HEK293 (cell line): Measurements from ENCODE around the gene TMED7.

ENCODE experiments used
- CTCF ChIA-PET: fragments of 350-600 bp; formaldehyde crosslinking; extraction: SDS; loops from one replicate; lab custom pipeline; 2021; ENCODE audit warnings: antibody characterized with exemption; lab: Yijun Ruan, JAX
- POLR2A ChIA-PET: fragments of 300-600 bp; formaldehyde crosslinking; extraction: SDS; loops from one replicate; lab custom pipeline; 2020; ENCODE audit warnings: antibody characterized with exemption, inconsistent platforms; lab: Yijun Ruan, JAX
- H3K27ac ChIP-seq: fragments of 200-500 bp; sonication (Bioruptor generic); 2 replicates; pipeline ENCODE4 v1.5.1; 2014; ENCODE audit warnings: low read depth, low read length, control low read depth, inconsistent platforms; ENCODE audit errors: extremely low read depth
- H3K36me3 ChIP-seq, 2 experiments: fragments of 200-500 bp in 1 of 2; sonication (Bioruptor generic) in 1 of 2; 1 replicate in 1 of 2; 2 replicates in 1 of 2; pipeline ENCODE4 v1.5.1; 2014 to 2017; ENCODE audit warnings: inconsistent platforms in 2 of 2, low read length in 2 of 2; ENCODE audit not compliant: control insufficient read depth in 2 of 2, insufficient read depth in 1 of 2
- H3K4me1 ChIP-seq: fragments of 200-500 bp; sonication (Bioruptor generic); 2 replicates; pipeline ENCODE4 v1.5.1; 2014; ENCODE audit warnings: mild to moderate bottlenecking, low read length, inconsistent platforms; ENCODE audit not compliant: control insufficient read depth, insufficient read depth
- H3K4me3 ChIP-seq: 2 replicates; pipeline ENCODE4 v1.5.1; 2011; ENCODE audit warnings: low read depth, mild to moderate bottlenecking, control low read depth, low read length, moderate library complexity
- H3K9me3 ChIP-seq: fragments of 200-500 bp; sonication (Bioruptor generic); 2 replicates; pipeline ENCODE4 v1.5.1; 2014; ENCODE audit warnings: low read depth, low read length, inconsistent platforms; ENCODE audit not compliant: control insufficient read depth, insufficient read depth
- EGR2 ChIP-seq: fragments of 450-650 bp; formaldehyde crosslinking; IDR thresholded peaks from 2 replicates; pipeline ENCODE4 v1.5.1; 2016; ENCODE audit warnings: low read depth, missing biosample characterization, missing genetic modification characterization
- GFI1B ChIP-seq: fragments of 450-650 bp; formaldehyde crosslinking; IDR thresholded peaks from 2 replicates; pipeline ENCODE4 v1.5.1; 2016; ENCODE audit warnings: missing biosample characterization, missing genetic modification characterization
- KLF10 ChIP-seq: fragments of 450-650 bp; IDR thresholded peaks from 2 replicates; pipeline ENCODE4 v1.5.1; 2018; ENCODE audit warnings: missing biosample characterization, mild to moderate bottlenecking, missing genetic modification characterization
- REST ChIP-seq: fragments of 450-650 bp; formaldehyde crosslinking; IDR thresholded peaks from 2 replicates; pipeline ENCODE4 v1.5.1; 2016; ENCODE audit warnings: missing biosample characterization, missing genetic modification characterization
- TRIM28 ChIP-seq: IDR thresholded peaks from 2 replicates; pipeline ENCODE4 v1.6.1; 2011; ENCODE audit warnings: low read length, control low read depth, borderline replicate concordance
- TSHZ1 ChIP-seq: fragments of 450-650 bp; formaldehyde crosslinking; IDR thresholded peaks from 2 replicates; pipeline ENCODE4 v1.5.1; 2016; ENCODE audit warnings: missing biosample characterization, missing genetic modification characterization, borderline replicate concordance
- ZFP3 ChIP-seq: fragments of 450-650 bp; formaldehyde crosslinking; IDR thresholded peaks from 2 replicates; pipeline ENCODE4 v1.5.1; 2016; ENCODE audit warnings: low read depth, missing biosample characterization, missing genetic modification characterization
- ZFP69B ChIP-seq: fragments of 450-650 bp; formaldehyde crosslinking; IDR thresholded peaks from 2 replicates; pipeline ENCODE4 v1.5.1; 2016; ENCODE audit warnings: missing biosample characterization, missing genetic modification characterization
- ZNF133 ChIP-seq: fragments of 450-650 bp; formaldehyde crosslinking; IDR thresholded peaks from 2 replicates; pipeline ENCODE4 v1.5.1; 2016; ENCODE audit warnings: missing biosample characterization, missing genetic modification characterization
- ZNF223 ChIP-seq: fragments of 450-650 bp; formaldehyde crosslinking; IDR thresholded peaks from 2 replicates; pipeline ENCODE4 v1.5.1; 2016; ENCODE audit warnings: missing biosample characterization, missing genetic modification characterization
- ZNF324 ChIP-seq: fragments of 450-650 bp; formaldehyde crosslinking; IDR thresholded peaks from 2 replicates; pipeline ENCODE4 v1.5.1; 2016; ENCODE audit warnings: missing biosample characterization, missing genetic modification characterization
- ZNF37A ChIP-seq: fragments of 450-650 bp; IDR thresholded peaks from 2 replicates; pipeline ENCODE4 v1.5.1; 2018; ENCODE audit warnings: missing biosample characterization, missing genetic modification characterization
- ZNF518A ChIP-seq: fragments of 450-650 bp; formaldehyde crosslinking; conservative IDR thresholded peaks from 2 replicates; pipeline ENCODE4 v1.5.1; 2016; ENCODE audit warnings: low read depth, missing biosample characterization, missing genetic modification characterization
- ZNF521 ChIP-seq: fragments of 450-650 bp; formaldehyde crosslinking; IDR thresholded peaks from 2 replicates; pipeline ENCODE4 v1.5.1; 2017; ENCODE audit warnings: missing biosample characterization, mild to moderate bottlenecking, missing genetic modification characterization
- ZNF558 ChIP-seq: fragments of 450-650 bp; formaldehyde crosslinking; IDR thresholded peaks from 2 replicates; pipeline ENCODE4 v1.5.1; 2016; ENCODE audit warnings: missing biosample characterization, missing genetic modification characterization
- ZNF571 ChIP-seq: fragments of 450-650 bp; formaldehyde crosslinking; IDR thresholded peaks from 2 replicates; pipeline ENCODE4 v1.5.0; 2017; ENCODE audit warnings: missing biosample characterization, missing genetic modification characterization
- ZNF600 ChIP-seq: fragments of 450-650 bp; formaldehyde crosslinking; IDR thresholded peaks from 2 replicates; pipeline ENCODE4 v1.5.1; 2016; ENCODE audit warnings: missing biosample characterization, missing genetic modification characterization
- ZNF830 ChIP-seq: fragments of 450-650 bp; IDR thresholded peaks from 2 replicates; pipeline ENCODE4 v1.5.0; 2018; ENCODE audit warnings: missing biosample characterization, missing genetic modification characterization, low read depth, mild to moderate bottlenecking, moderate library complexity
- TF ChIP-seq, protein P1 (sequence below): fragments of 450-650 bp; formaldehyde crosslinking; IDR thresholded peaks from 2 replicates; pipeline ENCODE4 v1.5.1; 2016; ENCODE audit warnings: missing biosample characterization, missing genetic modification characterization

TMED7 gene

DNA sequence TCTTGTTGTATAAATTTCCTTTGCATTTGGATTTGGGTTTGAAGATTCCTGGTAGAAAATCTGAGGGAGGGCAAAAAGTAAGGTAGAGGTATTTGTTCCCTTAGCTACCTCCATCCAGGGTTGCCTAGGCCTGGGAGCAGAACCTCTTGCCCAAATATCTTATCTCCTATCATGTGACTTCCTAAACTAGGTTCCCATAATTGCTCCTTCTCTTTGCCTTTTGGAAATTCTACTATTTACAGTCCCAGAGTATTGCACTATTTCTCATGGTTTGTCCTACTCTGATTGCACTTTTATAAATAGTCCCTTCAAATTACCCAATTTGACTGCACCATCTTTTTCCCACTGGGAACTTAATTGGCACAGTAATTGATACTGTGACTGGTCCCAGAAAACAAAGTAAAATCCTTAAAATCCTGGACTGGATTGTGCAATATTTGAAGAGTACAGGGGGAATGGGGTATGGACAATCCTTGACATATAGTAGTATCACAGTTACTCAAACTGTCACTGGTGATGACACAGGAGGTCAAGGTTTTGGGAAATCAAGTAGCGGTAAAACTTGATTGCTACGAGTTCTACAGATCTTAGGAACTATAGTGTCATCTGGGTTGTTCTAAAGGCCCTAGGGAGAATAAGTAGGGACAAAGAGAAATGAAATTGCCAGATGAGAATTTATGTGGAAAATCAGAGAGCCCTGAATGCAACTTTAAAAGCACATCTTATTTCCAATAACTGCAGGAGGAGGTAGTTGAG, 31.5 kb upstream of the TMED7 start:
- H3K27ac ChIP-seq = no peak overlapping the region
- TF ChIP-seq ZNF571 (tag by site-specific recombination) = no peak
- no peak for TF ChIP-seq ZNF223 (tag by site-specific recombination)
- TF ChIP-seq, protein P1, sequence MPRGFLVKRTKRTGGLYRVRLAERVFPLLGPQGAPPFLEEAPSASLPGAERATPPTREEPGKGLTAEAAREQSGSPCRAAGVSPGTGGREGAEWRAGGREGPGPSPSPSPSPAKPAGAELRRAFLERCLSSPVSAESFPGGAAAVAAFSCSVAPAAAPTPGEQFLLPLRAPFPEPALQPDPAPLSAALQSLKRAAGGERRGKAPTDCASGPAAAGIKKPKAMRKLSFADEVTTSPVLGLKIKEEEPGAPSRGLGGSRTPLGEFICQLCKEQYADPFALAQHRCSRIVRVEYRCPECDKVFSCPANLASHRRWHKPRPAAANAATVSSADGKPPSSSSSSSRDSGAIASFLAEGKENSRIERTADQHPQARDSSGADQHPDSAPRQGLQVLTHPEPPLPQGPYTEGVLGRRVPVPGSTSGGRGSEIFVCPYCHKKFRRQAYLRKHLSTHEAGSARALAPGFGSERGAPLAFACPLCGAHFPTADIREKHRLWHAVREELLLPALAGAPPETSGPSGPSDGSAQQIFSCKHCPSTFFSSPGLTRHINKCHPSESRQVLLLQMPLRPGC (tag by site-specific recombination) = no peak
- no peak for TF ChIP-seq ZNF133
- no peak for TF ChIP-seq ZNF37A
- TF ChIP-seq ZNF324 (tag by site-specific recombination) = no peak
- TF ChIP-seq ZNF600 = no peak
- no peak for TF ChIP-seq KLF10 (tag by site-specific recombination)
- no peak for TF ChIP-seq GFI1B (tag by site-specific recombination)
- no peak for TF ChIP-seq ZNF558
- no peak for TF ChIP-seq ZNF521
- no peak for TF ChIP-seq TSHZ1
- TF ChIP-seq ZNF830 (tag by site-specific recombination) = no peak
- POLR2A ChIA-PET = no interaction called here

DNA sequence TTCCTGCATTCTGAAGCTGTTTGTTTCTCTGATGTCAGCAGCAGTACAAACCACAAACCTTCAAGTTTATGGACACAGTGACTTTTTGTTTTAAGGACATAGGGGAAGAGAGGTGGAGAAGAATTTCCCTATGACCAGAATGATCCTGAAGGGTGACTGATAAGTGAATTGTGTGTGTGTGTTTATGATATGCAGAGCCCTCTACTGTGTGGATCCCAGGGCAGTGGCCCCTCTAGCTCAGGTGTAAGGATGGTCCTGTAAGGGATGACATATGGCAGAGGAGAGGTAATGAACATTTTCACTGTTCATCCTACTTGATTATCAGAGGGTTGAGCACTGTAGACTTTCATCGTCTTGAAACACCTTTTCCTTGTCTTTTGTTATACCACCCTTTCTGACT, 30.6 kb upstream of the TMED7 start:
- ChIA-PET CTCF (no interaction called here), POLR2A (no interaction called here)
- H3K4me3 ChIP-seq = no peak overlapping the region

More for the DNA sequence above, 31.5 kb upstream of the TMED7 start:
- CTCF ChIA-PET = no interaction called here
- Histone ChIP-seq H3K4me1 (no peaks in the 10 kb centered on the region), H3K36me3 (no peaks in the 10 kb centered on the region), H3K4me3 (no peak overlapping the region), H3K9me3 (no peaks in the 10 kb centered on the region; the same call in 1 of the 2 replicates)

More for the DNA sequence above, 30.6 kb upstream of the TMED7 start:
- TF ChIP-seq ZNF518A (tag by site-specific recombination) (no peak), TRIM28 (no peak), ZFP69B (no peak), REST (tag by site-specific recombination) (no peak), ZFP3 (tag by site-specific recombination) (no peak), EGR2 (no peak)
- H3K9me3 ChIP-seq = no peaks in the 10 kb centered on the region; the same call in 1 of the 2 replicates
- no peaks in the 10 kb centered on the region for H3K36me3 ChIP-seq
- no peaks in the 10 kb centered on the region for H3K4me1 ChIP-seq
- no peak overlapping the region for H3K27ac ChIP-seq
